Kidney (tissue), 14 donors: ENCODE measurements around the gene MED9. TPM values are rescaled to one million over a fixed set of nuclear protein-coding genes. Genes with fewer than 3 reads are reported as not detected.

Source experiments
- DNase-seq, 5 donors: peaks; one replicate each; pipeline ENCODE4 v3.0.0-alpha.2; 2013 to 2020
- FAIRE-seq: peaks from 2 replicates; lab custom pipeline; 2012; peaks lifted over from hg19 to GRCh38; lab: Jason Lieb, UNC
- H3K27ac ChIP-seq, 2 donors: one replicate each; pipeline ENCODE4 v1.7.0; 2013; ENCODE audit warnings: low read depth in 2 of 2, low read length in 2 of 2, inconsistent platforms in 1 of 2
- H3K27me3 ChIP-seq: one replicate; pipeline ENCODE4 v1.7.1; 2013; ENCODE audit warnings: low read length, inconsistent platforms; ENCODE audit not compliant: control insufficient read depth, insufficient read depth
- H3K36me3 ChIP-seq, 3 donors: one replicate each; pipeline versions ENCODE4 v1.7.0 to v1.7.1; 2013; ENCODE audit warnings: low read length in 3 of 3, control low read depth in 1 of 3, inconsistent platforms in 1 of 3; ENCODE audit not compliant: insufficient read depth in 3 of 3, control insufficient read depth in 2 of 3
- H3K4me1 ChIP-seq, 3 donors: one replicate each; pipeline versions ENCODE4 v1.7.0 to v1.7.1; 2013; ENCODE audit warnings: low read length in 3 of 3, inconsistent platforms in 1 of 3, low read depth in 1 of 3; ENCODE audit not compliant: control insufficient read depth in 2 of 3, insufficient read depth in 2 of 3
- H3K4me3 ChIP-seq, 3 donors: one replicate each; pipeline versions ENCODE4 v1.7.0 to v1.8.1; 2013; ENCODE audit warnings: low read length in 3 of 3, control low read depth in 1 of 3, inconsistent platforms in 1 of 3
- H3K9ac ChIP-seq, 3 donors: one replicate each; pipeline versions ENCODE4 v1.7.0 to v1.7.1; 2013; ENCODE audit warnings: low read length in 3 of 3, control low read depth in 1 of 3, inconsistent platforms in 1 of 3
- H3K9me3 ChIP-seq, 3 donors: one replicate each; pipeline versions ENCODE4 v1.7.0 to v1.7.1; 2013; ENCODE audit warnings: low read length in 3 of 3, control low read depth in 1 of 3, inconsistent platforms in 1 of 3; ENCODE audit not compliant: control insufficient read depth in 2 of 3, insufficient read depth in 1 of 3
- CTCF ChIP-seq: IDR thresholded peaks from 3 replicates; pipeline ENCODE4 v1.5.1; 2012; ENCODE audit warnings: mild to moderate bottlenecking, moderate library complexity, borderline replicate concordance; ENCODE audit not compliant: insufficient read depth; ENCODE audit errors: extremely low read depth
- intact Hi-C: fragments of 100-400 bp; cut with DNase I; formaldehyde crosslinking; loops from one replicate; pipeline ENCODE4 v1.11.1; 2022
- polyA plus RNA-seq: library from polyadenylated mRNA; stranded (reverse); fragments of 350-450 nt; fragmentation: Illumina TruSeq; extraction: RNeasy Lipid Tissue Mini Kit (QIAGEN cat#74804); gene quantifications from one replicate; pipeline ENCODE4 v1.2.3, GENCODE V29; 2014; ENCODE audit warnings: low read depth, low replicate concordance; ENCODE audit not compliant: insufficient read depth
- total RNA-seq: library from RNA; stranded (reverse); fragmentation: NEBNext Ultra II Directional; extraction: Animal tissue kit (Norgen Biotek cat#: 25700); gene quantifications from one replicate; pipeline ENCODE4 v1.2.1, GENCODE V29; 2021
- donor health status: control.
- donor health status: control.
- donor health status: control.
- donor health status: control.
- donor health status: control.
- donor health status: DM: yes; HTN: yes; CAD: no.
- donor health status: Normal renal cell carcinoma (clear cell type).

Gene MED9
- total and polyA plus RNA-seq, 2 donors from 2014 or later = 20.8 to 24.5 TPM

DNA sequence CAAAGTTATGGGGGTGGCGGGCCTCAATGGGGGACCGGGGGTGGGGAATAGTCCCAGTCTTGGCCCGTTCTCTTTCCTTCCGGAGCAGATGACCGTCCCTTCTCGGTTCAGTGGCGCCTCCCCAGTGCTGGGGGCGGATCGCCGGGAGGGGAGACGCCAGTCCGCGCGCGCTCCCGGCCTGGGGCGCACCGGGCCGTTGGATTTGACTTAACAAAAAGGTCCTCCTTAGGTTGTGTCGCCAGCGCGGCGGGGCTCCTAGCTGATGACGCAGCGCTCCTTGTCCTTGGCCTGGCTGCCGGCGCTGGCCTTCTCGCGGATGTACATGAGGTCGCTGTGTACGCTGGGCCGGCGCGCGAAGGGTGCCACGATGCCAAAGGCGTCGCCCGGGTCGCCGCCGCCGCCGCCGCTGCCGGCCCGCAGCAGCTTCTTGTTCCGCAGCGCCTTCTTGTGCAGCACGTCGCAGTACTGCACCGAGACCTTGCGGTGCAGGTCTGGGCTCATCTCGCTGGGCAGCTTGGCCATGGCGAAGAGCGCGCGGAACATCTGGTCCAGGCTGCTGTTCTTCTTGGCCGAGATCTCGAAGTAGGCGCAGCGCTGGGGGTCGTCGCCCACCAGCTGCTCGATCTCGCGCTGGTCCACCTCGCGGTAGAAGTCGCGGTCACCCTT is 18.2 kb downstream of the MED9 start:
- Histone ChIP-seq H3K4me1 (peaks cover 0 to 9% (median 0%) of the 10 kb centered on the region in 3 donors), H3K9ac (peak overlapping the region in 2 of 3 donors; percentile 61 to 96), H3K27me3 (no peaks in the 10 kb centered on the region), H3K27ac (peak overlapping the region; percentile 90 to 94), H3K36me3 (peaks cover 0 to 5% (median 5%) of the 10 kb centered on the region in 3 donors), H3K9me3 (no peaks in the 10 kb centered on the region), H3K4me3 (peak overlapping the region; percentile 39 to 77 (median 74))
- FAIRE-seq (no peak), DNase-seq (peak; percentile 64 to 86 (median 77))
- intact Hi-C loops = no loop called here
- no peak for TF ChIP-seq CTCF

GRCh38 chr17:17495536-17496188 is 18.9 kb downstream of the MED9 start:
- Histone ChIP-seq H3K36me3 (peaks cover 0 to 5% (median 3%) of the 10 kb centered on the region in 3 donors), H3K9ac (peak overlapping the region in 2 of 3 donors; percentile 72 to 96), H3K4me3 (peak overlapping the region; percentile 39 to 77 (median 74)), H3K27ac (peak overlapping the region; percentile 90 to 94), H3K4me1 (peaks cover 0 to 9% (median 0%) of the 10 kb centered on the region in 3 donors), H3K27me3 (no peaks in the 10 kb centered on the region), H3K9me3 (no peaks in the 10 kb centered on the region)
- FAIRE-seq (no peak), DNase-seq (peak; percentile 37 to 88 (median 42))
- intact Hi-C loops = no loop called here
- no peak for TF ChIP-seq CTCF

GRCh38 chr17:17496189-17497064 is 19.6 kb downstream of the MED9 start, which contains the start of gene RASD1:
RASD1 (minus strand) TSS chr17:17496395; CDS start chr17:17496181, 214 bp downstream.
- H3K9ac ChIP-seq = peak within 1 kb of the TSS in 2 of 3 donors; percentile 72 to 96
- TF ChIP-seq CTCF = peak; percentile 89
- H3K27me3 ChIP-seq = no peaks in the 10 kb centered on the region
- peaks cover 0 to 9% (median 0%) of the 10 kb centered on the region in 3 donors for H3K4me1 ChIP-seq
- peak within 1 kb of the TSS; percentile 39 to 77 (median 74) for H3K4me3 ChIP-seq
- intact Hi-C loops = no loop called here
- peak within 1 kb of the TSS; percentile 90 to 94 for H3K27ac ChIP-seq
- no peaks in the 10 kb centered on the region for H3K9me3 ChIP-seq
- FAIRE-seq (no peak), DNase-seq (peak; percentile 85 to 98 (median 90))
- H3K36me3 ChIP-seq = peaks cover 0 to 3% (median 3%) of the 10 kb centered on the region in 3 donors
